ENCODE measurements around the gene NEDD8.

NEDD8 gene

GRCh38 chr14:24232121-24232644 lies at the start of gene NEDD8:
TSS of gene NEDD8 (minus strand) at chr14:24232367. CDS start at chr14:24232267, 100 bp downstream.
- H3K4me3 ChIP-seq (ENCODE audit: low read depth, low read length): peak within 1 kb of the TSS; percentile 59
- TF ChIP-seq, protein P1, sequence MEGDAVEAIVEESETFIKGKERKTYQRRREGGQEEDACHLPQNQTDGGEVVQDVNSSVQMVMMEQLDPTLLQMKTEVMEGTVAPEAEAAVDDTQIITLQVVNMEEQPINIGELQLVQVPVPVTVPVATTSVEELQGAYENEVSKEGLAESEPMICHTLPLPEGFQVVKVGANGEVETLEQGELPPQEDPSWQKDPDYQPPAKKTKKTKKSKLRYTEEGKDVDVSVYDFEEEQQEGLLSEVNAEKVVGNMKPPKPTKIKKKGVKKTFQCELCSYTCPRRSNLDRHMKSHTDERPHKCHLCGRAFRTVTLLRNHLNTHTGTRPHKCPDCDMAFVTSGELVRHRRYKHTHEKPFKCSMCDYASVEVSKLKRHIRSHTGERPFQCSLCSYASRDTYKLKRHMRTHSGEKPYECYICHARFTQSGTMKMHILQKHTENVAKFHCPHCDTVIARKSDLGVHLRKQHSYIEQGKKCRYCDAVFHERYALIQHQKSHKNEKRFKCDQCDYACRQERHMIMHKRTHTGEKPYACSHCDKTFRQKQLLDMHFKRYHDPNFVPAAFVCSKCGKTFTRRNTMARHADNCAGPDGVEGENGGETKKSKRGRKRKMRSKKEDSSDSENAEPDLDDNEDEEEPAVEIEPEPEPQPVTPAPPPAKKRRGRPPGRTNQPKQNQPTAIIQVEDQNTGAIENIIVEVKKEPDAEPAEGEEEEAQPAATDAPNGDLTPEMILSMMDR (IDR thresholded peaks at IDR 0.05; ENCODE audit: borderline replicate concordance, insufficient read depth, low read depth, low read length): no peak

DNA sequence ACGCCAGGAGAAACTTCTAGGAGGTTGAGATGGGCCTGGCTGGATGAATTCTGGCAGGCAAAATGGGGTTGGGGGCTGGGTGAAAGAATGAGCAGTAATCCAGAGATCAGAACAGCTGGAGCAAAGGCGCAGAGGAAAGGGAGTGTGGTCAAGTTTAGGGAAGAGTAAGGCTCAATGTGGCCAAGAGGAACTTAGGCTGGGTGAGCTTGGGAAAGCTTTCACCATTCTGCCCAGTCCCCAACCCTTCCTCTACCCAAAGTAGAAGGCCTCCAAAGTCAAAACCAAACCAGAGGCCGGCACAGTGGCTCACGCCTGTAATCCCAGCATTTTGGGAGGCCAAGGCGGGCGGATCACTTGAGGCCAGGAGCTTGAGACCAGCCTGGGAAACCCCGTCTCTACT lies 49.5 kb upstream of the NEDD8 start:
- TF ChIP-seq, protein P1 (IDR thresholded peaks at IDR 0.05; ENCODE audit: borderline replicate concordance, insufficient read depth, low read depth, low read length): no peak
- no peak overlapping the region for H3K4me3 ChIP-seq (ENCODE audit: low read depth, low read length)

- TF ChIP-seq, protein P1 (IDR thresholded peaks at IDR 0.05; ENCODE audit: borderline replicate concordance, insufficient read depth, low read depth, low read length): no peak
- no peak overlapping the region for H3K4me3 ChIP-seq (ENCODE audit: low read depth, low read length)
These were observed 48.8 kb upstream of the NEDD8 start for GRCh38 chr14:24280797-24281460.

GRCh38 chr14:24279301-24280186 lies 47.4 kb upstream of the NEDD8 start:
- H3K4me3 ChIP-seq (ENCODE audit: low read depth, low read length): no peak overlapping the region

GRCh38 chr14:24278424-24278823 lies 46.3 kb upstream of the NEDD8 start:
- H3K4me3 ChIP-seq (ENCODE audit: low read depth, low read length): no peak overlapping the region
- TF ChIP-seq, protein P1 (IDR thresholded peaks at IDR 0.05; ENCODE audit: borderline replicate concordance, insufficient read depth, low read depth, low read length): no peak

More at GRCh38 chr14:24279301-24280186, 47.4 kb upstream of the NEDD8 start:
- TF ChIP-seq, protein P1 (IDR thresholded peaks at IDR 0.05; ENCODE audit: borderline replicate concordance, insufficient read depth, low read depth, low read length): peak; percentile 42; the same call in 1 of the 2 replicates

- TF ChIP-seq, protein P1 (IDR thresholded peaks at IDR 0.05; ENCODE audit: borderline replicate concordance, insufficient read depth, low read depth, low read length): no peak
These were observed 45.6 kb upstream of the NEDD8 start for GRCh38 chr14:24277606-24278321.

More at GRCh38 chr14:24277606-24278321, 45.6 kb upstream of the NEDD8 start:
- H3K4me3 ChIP-seq (ENCODE audit: low read depth, low read length): no peak overlapping the region

Measured in GM12875 (cell line).